H1 (cell line): ENCODE results near the gene HAO2. TPM values are rescaled to one million over a fixed set of nuclear protein-coding genes. Genes with fewer than 3 reads are reported as not detected.

ENCODE experiments used
- EGR1 ChIP-seq: IDR thresholded peaks from 2 replicates; pipeline ENCODE4 v1.6.1; 2011; ENCODE audit warnings: low read depth, low read length, borderline replicate concordance
- FOSL1 ChIP-seq: IDR thresholded peaks from 2 replicates; pipeline ENCODE4 v1.6.1; 2011; ENCODE audit warnings: mild to moderate bottlenecking, low read depth, low read length, moderate library complexity; ENCODE audit not compliant: insufficient read depth
- JUND ChIP-seq: IDR thresholded peaks from 2 replicates; pipeline ENCODE4 v1.6.1; 2011; ENCODE audit warnings: mild to moderate bottlenecking, improper control_type of control experiment, low read length
- KDM4A ChIP-seq: IDR thresholded peaks from one replicate; pipeline ENCODE4 v1.7.1; 2012; ENCODE audit warnings: low read depth, mild to moderate bottlenecking, moderate library complexity, low read length, inconsistent platforms; ENCODE audit not compliant: severe bottlenecking
- POU5F1 ChIP-seq: IDR thresholded peaks from 2 replicates; pipeline ENCODE4 v1.6.1; 2011; ENCODE audit warnings: low read depth, mild to moderate bottlenecking, low read length, moderate library complexity
- RBBP5 ChIP-seq: IDR thresholded peaks from 2 replicates; pipeline ENCODE4 v1.7.1; 2012; ENCODE audit warnings: low read depth, mild to moderate bottlenecking, inconsistent platforms, low read length, moderate library complexity, borderline replicate concordance
- RFX5 ChIP-seq: IDR thresholded peaks from 2 replicates; pipeline ENCODE4 v1.6.1; 2011; ENCODE audit warnings: low read depth, low read length, improper control_type of control experiment, borderline replicate concordance
- TAF7 ChIP-seq: optimal IDR thresholded peaks from 2 replicates; pipeline ENCODE3; 2011; ENCODE audit warnings: low read depth, mild to moderate bottlenecking, inconsistent platforms, low read length, moderate library complexity, borderline replicate concordance
- polyA plus RNA-seq, 7 experiments: library from polyadenylated mRNA; depleted of rRNA in 3 of 7; stranded (reverse) in 5 of 7; unstranded in 2 of 7; fragments of >200 nt in 5 of 7; fragments of 200-250 nt in 2 of 7; gene quantifications; 1 replicate in 5 of 7; 2 replicates in 1 of 7; 4 replicates in 1 of 7; pipeline versions ENCODE4 v1.2.1 to v1.2.3, GENCODE V29; 2011 to 2013; ENCODE audit warnings: missing spikeins in 2 of 7, mixed read lengths in 2 of 7
- total RNA-seq: library from RNA; stranded (reverse); fragmentation: NEBNext Ultra II Directional; extraction: Animal tissue kit (Norgen Biotek cat#: 25700); gene quantifications from 2 replicates; pipeline ENCODE4 v1.2.1, GENCODE V29; 2021

The HAO2 gene
- total and polyA plus RNA-seq, 2 of the 8 experiments (the other 6 are each of a cell fraction or from before 2014, with no cell fraction given) = not detected

GRCh38 chr1:119416006-119416640, 47.5 kb downstream of the HAO2 start (continued):
- TF ChIP-seq TAF7 (no peak), FOSL1 (no peak), JUND (no peak), KDM4A (no peak), RBBP5 (no peak), EGR1 (no peak), POU5F1 (no peak), RFX5 (no peak)
